K562 (cell line): ENCODE measurements around the gene GPR25. TPM values are rescaled to one million over a fixed set of nuclear protein-coding genes. Genes with fewer than 3 reads are reported as not detected.

Experiments used
- ATAC-seq: fragments of 200-7000 bp; cut with Tn5 transposase; 3 replicates; pipeline ENCODE4 v1.9.1; 2020; ENCODE audit warnings: moderate library complexity
- BruUV-seq: library from RNA; stranded (reverse); fragments of 400-500 nt; replicated peaks from 2 replicates; lab custom pipeline; 2021; lab: Mats Ljungman, UMichigan
- CTCF ChIA-PET: fragments of 300-600 bp; formaldehyde crosslinking; extraction: SDS; loops from one replicate; lab custom pipeline; 2021; ENCODE audit warnings: low intra/inter-chr PET ratio; lab: Yijun Ruan, JAX
- POLR2A ChIA-PET: fragments of 300-600, 350-650 bp; sonication (Branson Sonifier 250); formaldehyde crosslinking; extraction: SDS; loops from one replicate; lab custom pipeline; 2021; ENCODE audit warnings: antibody characterized with exemption, inconsistent platforms; lab: Yijun Ruan, JAX
- DNase-seq, 4 experiments: peaks; one replicate each; pipeline versions ENCODE4 v3.0.0 to v3.0.0-alpha.2; 2011 to 2018; ENCODE audit warnings: low spot score in 3 of 4, mixed read lengths in 3 of 4; ENCODE audit errors: extremely low read depth in 1 of 4
- FAIRE-seq: peaks from 2 replicates; lab custom pipeline; 2011; peaks lifted over from hg19 to GRCh38; lab: Jason Lieb, UNC
- H2AFZ ChIP-seq: 2 replicates; pipeline ENCODE4 v1.6.0; 2011; ENCODE audit warnings: low read depth, low read length, control low read depth, inconsistent platforms
- H3K27ac ChIP-seq: fragments of 200-600 bp; 3 replicates; pipeline ENCODE4 v1.8.0; 2011; ENCODE audit warnings: low read depth, mild to moderate bottlenecking, control low read depth, inconsistent platforms, low read length, moderate library complexity, mixed read lengths; ENCODE audit errors: extremely low read depth
- H3K27me3 ChIP-seq, 2 experiments: fragments of 300-600 bp in 1 of 2; 2 replicates in 1 of 2; 3 replicates in 1 of 2; pipeline versions ENCODE4 v1.6.0 to v1.8.0; 2011; ENCODE audit warnings: inconsistent platforms in 2 of 2, low read length in 2 of 2, mild to moderate bottlenecking in 1 of 2, mixed read lengths in 1 of 2, moderate library complexity in 1 of 2; ENCODE audit not compliant: control insufficient read depth in 2 of 2, insufficient read depth in 2 of 2
- H3K36me3 ChIP-seq: fragments of 300-600 bp; 3 replicates; pipeline ENCODE4 v1.8.0; 2011; ENCODE audit warnings: mild to moderate bottlenecking, low read length, inconsistent platforms; ENCODE audit not compliant: control insufficient read depth, insufficient read depth
- H3K4me1 ChIP-seq, 2 experiments: fragments of 200-600 bp in 1 of 2; replicated peaks in 1 of 2; 2 replicates in 1 of 2; 3 replicates in 1 of 2; pipeline versions ENCODE4 v1.5.1 to v1.8.0; 2011; ENCODE audit warnings: inconsistent platforms in 2 of 2, low read length in 2 of 2, mild to moderate bottlenecking in 1 of 2, mixed read lengths in 1 of 2, moderate library complexity in 1 of 2; ENCODE audit not compliant: control insufficient read depth in 2 of 2, insufficient read depth in 2 of 2
- H3K4me2 ChIP-seq: 2 replicates; pipeline ENCODE4 v1.6.1; 2011; ENCODE audit warnings: low read length, control low read depth, inconsistent platforms, mixed read lengths; ENCODE audit not compliant: insufficient read depth
- H3K4me3 ChIP-seq: fragments of 200-600 bp; sonication (generic), shearing (Covaris generic); 2 replicates; pipeline ENCODE4 v1.5.1; 2016; ENCODE audit warnings: control low read depth, inconsistent platforms
- H3K79me2 ChIP-seq: fragments of 200-600 bp; 3 replicates; pipeline ENCODE4 v1.8.0; 2011; ENCODE audit warnings: low read length, inconsistent platforms; ENCODE audit not compliant: control insufficient read depth, insufficient read depth
- H3K9ac ChIP-seq, 2 experiments: 2 replicates each; pipeline versions ENCODE4 v1.6.0 to v1.6.1; 2011; ENCODE audit warnings: low read depth in 2 of 2, low read length in 2 of 2, control low read depth in 1 of 2, inconsistent platforms in 1 of 2, mild to moderate bottlenecking in 1 of 2, mixed read lengths in 1 of 2; ENCODE audit not compliant: insufficient read depth in 1 of 2
- H3K9me1 ChIP-seq: one replicate; pipeline ENCODE4 v1.6.0; 2011; ENCODE audit warnings: inconsistent platforms, mild to moderate bottlenecking, low read length, moderate library complexity; ENCODE audit not compliant: control insufficient read depth, insufficient read depth
- H3K9me3 ChIP-seq: replicated peaks from 2 replicates; pipeline ENCODE4 v1.5.1; 2011; ENCODE audit warnings: low read depth, low read length, inconsistent platforms; ENCODE audit not compliant: control insufficient read depth, insufficient read depth
- H4K20me1 ChIP-seq: replicated peaks from 2 replicates; pipeline ENCODE4 v1.6.1; 2011; ENCODE audit warnings: low read length, inconsistent platforms, mixed read lengths; ENCODE audit not compliant: control insufficient read depth, insufficient read depth
- CREBBP ChIP-seq: IDR thresholded peaks from one replicate; pipeline ENCODE4 v1.6.1; 2012; ENCODE audit warnings: low read depth, mild to moderate bottlenecking, control low read depth, inconsistent platforms, low read length
- MEIS2 ChIP-seq: fragments of 450-650 bp; IDR thresholded peaks from 2 replicates; pipeline ENCODE4 v1.6.1; 2014; ENCODE audit warnings: mild to moderate bottlenecking; ENCODE audit not compliant: partially characterized antibody
- PRPF4 ChIP-seq: fragments of 200-400 bp; formaldehyde crosslinking; IDR thresholded peaks from one replicate; pipeline ENCODE4 v1.6.1; 2017; ENCODE audit warnings: low read length, low read depth, mild to moderate bottlenecking; ENCODE audit not compliant: insufficient read depth, poor library complexity, severe bottlenecking
- RCOR1 ChIP-seq, 2 experiments: IDR thresholded peaks; 2 replicates each; pipeline ENCODE4 v1.6.1; 2012; ENCODE audit warnings: low read depth in 2 of 2, low read length in 2 of 2, borderline replicate concordance in 1 of 2, improper control_type of control experiment in 1 of 2
- TRIM28 ChIP-seq: fragments of 450-650 bp; IDR thresholded peaks from 2 replicates; pipeline ENCODE4 v1.6.1; 2017
- ZNF121 ChIP-seq: sonication (generic); formaldehyde crosslinking; conservative IDR thresholded peaks from 2 replicates; pipeline ENCODE4 v1.8.0; 2022; ENCODE audit warnings: missing genetic modification reagents
- ZNF695 ChIP-seq: fragments of 450-650 bp; formaldehyde crosslinking; IDR thresholded peaks from 2 replicates; pipeline ENCODE4 v1.4.0; 2020; ENCODE audit warnings: mild to moderate bottlenecking, moderate library complexity
- WGBS: fragments of 100-300 bp; shearing (Covaris generic); methylation state at CpG from one replicate; pipeline ENCODE4 v1.1.6; 2016; ENCODE audit warnings: low coverage, mixed read lengths; ENCODE audit not compliant: insufficient coverage; ENCODE audit errors: missing lambda C conversion rate; 5-methylcytosine and 5-hydroxymethylcytosine counted together
- in situ Hi-C: fragments of 300-500 bp; cut with MboI; formaldehyde crosslinking; loops from 4 replicates; pipeline ENCODE4 v1.15.0; 2018; ENCODE audit warnings: inconsistent platforms, mixed read lengths
- intact Hi-C: fragments of 100-400 bp; cut with micrococcal nuclease; formaldehyde crosslinking; loops from 2 replicates; pipeline ENCODE4 v1.14.2; 2022
- polyA plus RNA-seq, 8 experiments: library from polyadenylated mRNA; depleted of rRNA in 4 of 8; stranded (reverse) in 5 of 8; unstranded in 3 of 8; fragments of >200 nt; fragmentation: Nextera tagmentation in 2 of 8; fragmentation: Illumina TruSeq in 1 of 8; extraction: Ambion mirVana in 2 of 8; extraction: Trizol in 1 of 8; gene quantifications; 2 replicates each; pipeline versions ENCODE4 v1.2.1 to v1.2.3, GENCODE V29; 2011 to 2014; ENCODE audit warnings: inconsistent platforms in 1 of 8, missing spikeins in 1 of 8
- total RNA-seq, 7 experiments: library from RNA; depleted of rRNA in 6 of 7; stranded (reverse); fragments of >200 nt in 6 of 7; fragmentation: Illumina TruSeq in 2 of 7; extraction: Trizol in 2 of 7; gene quantifications; 2 replicates each; pipeline versions ENCODE4 v1.2.1 to v1.2.3, GENCODE V29; 2011 to 2021; ENCODE audit warnings: low replicate concordance in 1 of 7
- TF ChIP-seq, protein P1 (sequence below), 2 experiments: fragments of 450-650 bp in 1 of 2; sonication (generic) in 1 of 2; formaldehyde crosslinking in 1 of 2; IDR thresholded peaks in 1 of 2; conservative IDR thresholded peaks in 1 of 2; 2 replicates each; pipeline versions ENCODE4 v1.6.1 to v1.8.1; 2016 to 2023; ENCODE audit warnings: mild to moderate bottlenecking in 2 of 2, moderate library complexity in 2 of 2, inconsistent platforms in 1 of 2, missing genetic modification reagents in 1 of 2
- TF ChIP-seq, protein P2 (sequence below): fragments of 450-650 bp; IDR thresholded peaks from 2 replicates; pipeline ENCODE4 v1.6.1; 2016; ENCODE audit warnings: low read depth, mild to moderate bottlenecking, moderate library complexity
- TF ChIP-seq, protein P3 (sequence below): sonication (generic); formaldehyde crosslinking; IDR thresholded peaks from 2 replicates; pipeline ENCODE4 v1.8.0; 2022; ENCODE audit warnings: mild to moderate bottlenecking, missing genetic modification reagents
- TF ChIP-seq, protein P4 (sequence below): conservative IDR thresholded peaks from 2 replicates; pipeline ENCODE4 v1.6.1; 2011; ENCODE audit warnings: low read depth, mild to moderate bottlenecking, low read length; ENCODE audit not compliant: control insufficient read depth

Gene GPR25
- total and polyA plus RNA-seq, 9 of the 15 experiments (the other 6 are each of a cell fraction or from before 2014, with no cell fraction given) = not detected

DNA sequence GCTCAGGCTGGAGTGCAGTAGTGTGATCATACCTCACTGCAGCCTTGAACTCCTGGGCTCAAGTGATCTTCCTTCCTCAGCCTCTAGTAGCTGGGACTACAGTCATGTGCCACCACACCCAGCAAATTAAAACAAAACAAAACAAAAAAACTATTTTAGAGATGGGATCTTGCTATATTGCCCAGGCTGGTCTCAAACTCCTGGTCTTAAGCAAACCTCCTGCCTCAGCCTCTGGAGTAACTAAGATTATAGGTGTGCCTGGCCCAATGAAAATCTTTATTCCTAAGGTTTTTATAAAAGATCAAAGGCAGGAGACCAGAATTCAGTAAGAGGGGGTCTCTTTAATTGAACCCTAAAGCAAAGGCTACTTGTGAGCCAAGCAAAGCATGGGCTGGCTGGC, 32.0 kb downstream of the GPR25 start:
- no peak overlapping the region for H3K4me2 ChIP-seq
- H3K9me1 ChIP-seq = no peaks in the 10 kb centered on the region
- DNase-seq = no peak
- ATAC-seq = no peak
- no peak overlapping the region for H3K27ac ChIP-seq
- FAIRE-seq = no peak
- ChIA-PET POLR2A (interaction anchor here (0.6 to 0.8 kb wide), 3 partner anchors 25 to 836 kb away, joined by 3 read pairs; no protein-coding TSS in a partner anchor), CTCF (no interaction called here)
- no peaks in the 10 kb centered on the region for H3K9me3 ChIP-seq
- intact Hi-C loops = no loop called here
- no peaks in the 10 kb centered on the region for H3K79me2 ChIP-seq
- in situ Hi-C loops = no loop called here
- H4K20me1 ChIP-seq = peaks cover 13% of the 10 kb centered on the region
- H3K4me1 ChIP-seq = peaks cover 0 to 8% of the 10 kb centered on the region in 2 experiments; a peak in 1 of 5 replicates
- H3K36me3 ChIP-seq = no peaks in the 10 kb centered on the region
- peaks cover 46 to 70% of the 10 kb centered on the region in 2 experiments for H3K27me3 ChIP-seq
- BruUV-seq = no TSS peak
- TF ChIP-seq ZNF121 (CRISPR knock-in tag) = peak; percentile 39
- TF ChIP-seq, protein P1, sequence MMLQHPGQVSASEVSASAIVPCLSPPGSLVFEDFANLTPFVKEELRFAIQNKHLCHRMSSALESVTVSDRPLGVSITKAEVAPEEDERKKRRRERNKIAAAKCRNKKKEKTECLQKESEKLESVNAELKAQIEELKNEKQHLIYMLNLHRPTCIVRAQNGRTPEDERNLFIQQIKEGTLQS (IDR thresholded peaks at IDR 0.05) = no peak
- TF ChIP-seq, protein P1 (CRISPR knock-in tag; conservative IDR thresholded peaks at IDR 0.05) = no peak
- no peak overlapping the region for H2AFZ ChIP-seq
- H3K9ac ChIP-seq = no peak overlapping the region
- H3K4me3 ChIP-seq = no peak overlapping the region

DNA sequence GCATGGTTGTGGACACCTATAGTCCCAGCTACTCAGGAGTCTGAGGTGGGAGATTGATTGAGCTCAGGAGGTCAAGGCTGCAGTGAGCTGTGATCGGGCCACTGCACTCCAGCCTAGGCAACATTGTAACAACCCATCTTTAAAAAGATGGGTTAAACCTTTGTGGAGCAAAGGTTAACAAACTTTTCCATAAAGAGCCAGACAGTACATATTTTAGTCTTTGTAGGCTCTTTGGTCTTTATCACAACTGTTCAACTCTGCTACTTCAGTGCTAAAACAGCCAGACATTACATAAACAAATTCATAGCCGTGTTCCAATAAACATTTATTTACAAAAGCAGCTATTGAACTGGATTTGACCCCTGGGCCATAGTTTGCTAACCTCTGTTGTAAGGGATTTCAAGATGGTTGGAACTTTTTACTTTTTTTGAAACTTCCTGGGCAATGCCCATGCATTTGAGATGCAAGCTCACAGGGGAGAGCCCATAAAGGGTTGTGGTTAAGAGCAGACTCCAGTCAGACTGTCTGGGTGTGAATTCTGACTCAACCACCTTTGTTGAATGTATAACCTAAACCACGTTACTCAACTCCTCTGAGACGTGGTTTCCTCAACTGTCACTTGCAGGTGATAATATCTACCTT, 32.8 kb downstream of the GPR25 start:
- POLR2A ChIA-PET = no interaction called here
- in situ Hi-C loops (no loop called here), intact Hi-C loops (no loop called here)
- Histone ChIP-seq H3K4me2 (no peak overlapping the region), H3K27ac (no peak overlapping the region), H3K36me3 (no peaks in the 10 kb centered on the region), H3K9me1 (no peaks in the 10 kb centered on the region), H3K79me2 (no peaks in the 10 kb centered on the region), H3K27me3 (peaks cover 48 to 70% of the 10 kb centered on the region in 2 experiments), H2AFZ (no peak overlapping the region), H4K20me1 (peaks cover 7% of the 10 kb centered on the region), H3K4me3 (no peak overlapping the region), H3K9me3 (no peaks in the 10 kb centered on the region), H3K9ac (no peak overlapping the region), H3K4me1 (peaks cover 0 to 8% of the 10 kb centered on the region in 2 experiments; a peak in 1 of 5 replicates)
- no TSS peak for BruUV-seq
- CTCF ChIA-PET = no interaction called here
- DNase-seq = no peak
- no peak for TF ChIP-seq CREBBP
- no peak for TF ChIP-seq ZNF695 (CRISPR knock-in tag)
- no peak for TF ChIP-seq TRIM28
- TF ChIP-seq PRPF4 = no peak
- TF ChIP-seq, protein P2, sequence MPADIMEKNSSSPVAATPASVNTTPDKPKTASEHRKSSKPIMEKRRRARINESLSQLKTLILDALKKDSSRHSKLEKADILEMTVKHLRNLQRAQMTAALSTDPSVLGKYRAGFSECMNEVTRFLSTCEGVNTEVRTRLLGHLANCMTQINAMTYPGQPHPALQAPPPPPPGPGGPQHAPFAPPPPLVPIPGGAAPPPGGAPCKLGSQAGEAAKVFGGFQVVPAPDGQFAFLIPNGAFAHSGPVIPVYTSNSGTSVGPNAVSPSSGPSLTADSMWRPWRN = no peak
- TF ChIP-seq, protein P3, sequence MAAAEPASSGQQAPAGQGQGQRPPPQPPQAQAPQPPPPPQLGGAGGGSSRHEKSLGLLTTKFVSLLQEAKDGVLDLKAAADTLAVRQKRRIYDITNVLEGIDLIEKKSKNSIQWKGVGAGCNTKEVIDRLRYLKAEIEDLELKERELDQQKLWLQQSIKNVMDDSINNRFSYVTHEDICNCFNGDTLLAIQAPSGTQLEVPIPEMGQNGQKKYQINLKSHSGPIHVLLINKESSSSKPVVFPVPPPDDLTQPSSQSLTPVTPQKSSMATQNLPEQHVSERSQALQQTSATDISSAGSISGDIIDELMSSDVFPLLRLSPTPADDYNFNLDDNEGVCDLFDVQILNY (CRISPR knock-in tag) = no peak
- no peak for TF ChIP-seq RCOR1 (IDR thresholded peaks at IDR 0.05; ENCODE audit: borderline replicate concordance in 1 of 2, low read depth in 2 of 2, low read length in 2 of 2)
- TF ChIP-seq, protein P4, sequence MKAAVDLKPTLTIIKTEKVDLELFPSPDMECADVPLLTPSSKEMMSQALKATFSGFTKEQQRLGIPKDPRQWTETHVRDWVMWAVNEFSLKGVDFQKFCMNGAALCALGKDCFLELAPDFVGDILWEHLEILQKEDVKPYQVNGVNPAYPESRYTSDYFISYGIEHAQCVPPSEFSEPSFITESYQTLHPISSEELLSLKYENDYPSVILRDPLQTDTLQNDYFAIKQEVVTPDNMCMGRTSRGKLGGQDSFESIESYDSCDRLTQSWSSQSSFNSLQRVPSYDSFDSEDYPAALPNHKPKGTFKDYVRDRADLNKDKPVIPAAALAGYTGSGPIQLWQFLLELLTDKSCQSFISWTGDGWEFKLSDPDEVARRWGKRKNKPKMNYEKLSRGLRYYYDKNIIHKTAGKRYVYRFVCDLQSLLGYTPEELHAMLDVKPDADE = no peak
- no peak for TF ChIP-seq MEIS2
- no peak for ATAC-seq
- peak; percentile 46 for FAIRE-seq
- WGBS = 4% methylated on average over 4 of the region's 4 CpGs
